Putamen (tissue), 1 donor: Measurements from ENCODE around the gene QSOX2.

Source experiments
- DNase-seq: peaks from one replicate; pipeline ENCODE4 v3.0.0-alpha.2; 2016; ENCODE audit warnings: low spot score

The QSOX2 gene

DNA sequence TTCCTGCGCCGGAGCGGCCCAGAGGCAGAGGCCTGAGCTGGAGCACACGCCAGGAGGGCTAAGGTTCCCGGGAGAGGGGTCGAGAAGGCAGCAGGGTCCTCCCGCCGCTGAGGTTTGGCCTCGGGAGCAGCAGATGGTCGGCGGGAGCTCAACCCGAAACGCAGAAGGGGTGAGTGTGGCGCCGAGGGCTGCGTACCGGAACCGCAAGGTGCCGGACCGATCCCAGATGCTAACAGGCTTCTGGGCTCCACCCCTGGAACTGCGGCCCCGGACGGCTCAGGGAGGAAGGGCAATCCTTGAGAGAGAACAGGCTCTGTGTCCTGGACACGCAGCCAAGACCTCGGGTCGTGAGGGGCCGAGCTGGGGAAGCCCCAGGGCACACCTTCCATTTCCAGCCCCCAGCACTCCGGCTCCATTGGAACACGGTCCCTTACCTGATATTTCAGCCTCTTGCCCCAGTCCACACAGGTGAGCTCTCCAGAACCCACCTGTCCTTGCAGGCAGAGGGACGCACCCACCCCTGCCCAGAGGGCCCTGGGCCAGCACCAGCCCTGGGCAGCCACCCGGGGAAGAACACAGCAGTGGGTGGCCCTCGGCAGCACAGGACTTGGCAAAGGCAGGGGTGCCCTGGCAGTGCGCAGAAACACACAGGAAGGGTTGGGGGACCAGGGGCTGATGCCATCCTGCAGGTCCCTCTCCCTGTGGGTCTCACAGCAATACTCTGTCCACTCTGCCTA is 42.0 kb downstream of the QSOX2 start:
- no peak for DNase-seq

DNA sequence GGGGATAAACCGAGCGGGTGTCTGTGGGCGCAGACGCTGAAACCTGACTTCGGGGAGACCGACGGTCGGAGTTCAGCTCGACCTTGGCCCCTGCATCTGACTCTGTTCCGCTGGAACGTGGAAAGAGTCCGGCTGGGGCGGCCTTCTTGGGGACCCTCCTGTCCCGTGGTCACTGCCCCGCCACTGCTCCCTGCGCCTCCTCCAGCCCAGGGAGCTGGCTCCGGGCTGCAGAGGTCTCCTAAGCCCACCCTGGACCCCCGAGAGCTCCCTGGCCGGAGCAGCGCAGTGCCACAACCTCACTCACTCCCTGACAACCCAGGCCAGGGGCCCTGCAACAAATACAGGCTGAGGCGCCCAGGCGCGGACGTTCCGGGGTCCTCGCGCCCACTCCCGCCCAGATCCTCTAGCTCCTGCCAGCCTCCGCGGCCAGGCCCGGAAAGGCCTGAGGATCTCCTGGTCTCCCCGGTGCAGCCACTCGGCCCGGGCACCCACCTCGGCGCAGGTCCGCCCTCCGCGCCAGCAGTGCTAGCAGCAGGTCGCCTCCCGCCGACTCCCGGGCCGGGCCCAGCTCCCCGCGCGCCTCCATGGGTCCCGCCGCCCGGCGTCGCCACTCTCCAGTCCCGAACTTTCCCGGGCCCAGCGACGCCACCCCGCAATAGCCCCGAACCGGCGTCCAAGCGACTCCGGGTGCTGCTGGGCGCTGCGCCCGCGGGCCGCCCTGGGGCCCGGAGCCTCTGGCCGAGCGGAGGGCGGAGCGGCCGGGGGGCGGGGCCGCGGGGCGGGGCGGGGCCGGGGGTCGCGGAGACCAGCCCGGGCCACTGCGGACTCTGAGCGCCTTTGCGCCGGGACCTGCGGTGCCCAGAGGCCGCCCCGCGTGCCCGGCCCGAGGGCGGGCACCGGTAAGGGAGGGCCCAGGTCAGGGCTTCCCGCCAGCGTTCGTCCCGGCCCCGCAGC is 42.9 kb downstream of the QSOX2 start:
- DNase-seq = no peak

DNA sequence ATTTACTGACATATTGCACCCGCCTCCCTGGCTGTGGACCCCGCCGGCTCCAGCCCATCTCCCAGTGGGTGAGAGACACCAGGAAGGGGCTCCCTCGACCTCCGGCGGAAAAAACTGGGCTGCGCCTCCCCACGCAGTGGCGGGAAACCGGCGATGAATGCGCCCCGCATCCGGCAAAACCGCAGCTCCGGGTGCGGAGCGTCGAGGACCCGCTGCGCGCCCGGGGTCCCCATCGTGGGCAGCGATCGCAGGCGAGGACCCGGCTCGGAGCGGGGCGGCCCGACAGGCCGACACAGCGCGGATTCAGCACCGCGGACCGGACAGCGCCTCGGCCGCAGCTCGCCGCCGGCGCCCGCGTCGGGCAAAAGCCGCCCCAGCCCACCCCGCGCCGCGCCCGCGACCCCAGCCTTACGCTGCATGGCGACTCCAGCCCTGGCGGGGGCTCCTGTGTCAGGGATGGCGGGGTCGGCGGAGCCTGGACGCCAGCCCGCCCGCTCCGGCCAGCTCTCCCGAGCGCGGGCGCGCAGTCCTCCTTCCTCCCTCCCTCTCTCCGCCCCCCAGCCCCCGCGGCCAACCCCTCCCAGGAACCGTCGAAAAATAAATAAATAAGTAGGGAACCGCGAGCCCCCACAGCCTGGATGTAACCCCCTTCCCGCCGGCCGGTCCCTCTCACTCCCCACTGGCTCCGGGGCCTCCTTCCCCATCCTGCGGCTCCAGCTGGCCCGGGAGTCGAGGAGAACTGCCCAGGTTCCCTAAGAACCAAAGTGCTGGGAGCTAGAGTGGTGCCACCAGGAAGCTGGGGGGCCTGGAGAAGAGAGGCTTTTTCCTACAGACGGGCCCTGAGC is 43.8 kb downstream of the QSOX2 start:
- DNase-seq = no peak

DNA sequence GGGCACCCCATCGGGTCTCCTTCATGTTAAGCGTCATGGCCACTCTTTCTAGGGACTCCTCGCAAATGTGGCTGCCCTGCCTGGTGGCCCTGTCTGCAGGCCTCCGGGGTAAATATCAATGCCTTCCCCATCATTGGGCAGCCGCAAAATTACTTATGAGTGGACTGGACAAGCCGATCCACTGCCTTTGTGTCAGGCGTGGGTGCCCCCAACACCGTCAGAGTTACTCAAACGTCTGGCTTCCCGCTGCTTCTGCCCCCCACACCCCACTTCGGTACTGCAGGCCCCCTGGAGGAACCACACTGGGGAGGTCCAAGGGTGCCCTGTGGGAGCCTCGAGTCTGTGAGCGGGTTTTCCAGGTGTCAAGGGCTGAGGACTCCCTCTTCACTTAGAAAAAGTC is 44.4 kb downstream of the QSOX2 start:
- DNase-seq = no peak

DNA sequence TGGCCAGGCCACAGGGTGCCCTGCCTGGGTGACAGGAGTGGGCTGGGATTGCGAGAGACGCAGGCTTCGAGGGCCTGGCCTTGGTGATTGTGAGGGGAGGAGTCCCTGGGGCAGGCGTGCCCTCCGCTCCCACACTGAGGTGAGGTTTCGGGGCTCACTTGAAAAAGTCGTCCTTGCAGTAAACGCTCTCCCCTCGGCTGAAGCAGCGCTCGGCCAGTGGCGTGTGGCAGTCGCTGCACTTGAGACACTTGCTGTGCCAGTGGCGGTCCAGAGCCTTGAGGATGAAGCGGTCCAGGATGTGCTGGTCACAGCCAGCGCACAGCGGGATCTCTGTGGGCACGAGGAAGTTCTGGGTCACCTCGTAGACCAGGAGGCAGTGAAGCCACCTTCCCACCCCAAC is 45.2 kb downstream of the QSOX2 start:
- DNase-seq = no peak

DNA sequence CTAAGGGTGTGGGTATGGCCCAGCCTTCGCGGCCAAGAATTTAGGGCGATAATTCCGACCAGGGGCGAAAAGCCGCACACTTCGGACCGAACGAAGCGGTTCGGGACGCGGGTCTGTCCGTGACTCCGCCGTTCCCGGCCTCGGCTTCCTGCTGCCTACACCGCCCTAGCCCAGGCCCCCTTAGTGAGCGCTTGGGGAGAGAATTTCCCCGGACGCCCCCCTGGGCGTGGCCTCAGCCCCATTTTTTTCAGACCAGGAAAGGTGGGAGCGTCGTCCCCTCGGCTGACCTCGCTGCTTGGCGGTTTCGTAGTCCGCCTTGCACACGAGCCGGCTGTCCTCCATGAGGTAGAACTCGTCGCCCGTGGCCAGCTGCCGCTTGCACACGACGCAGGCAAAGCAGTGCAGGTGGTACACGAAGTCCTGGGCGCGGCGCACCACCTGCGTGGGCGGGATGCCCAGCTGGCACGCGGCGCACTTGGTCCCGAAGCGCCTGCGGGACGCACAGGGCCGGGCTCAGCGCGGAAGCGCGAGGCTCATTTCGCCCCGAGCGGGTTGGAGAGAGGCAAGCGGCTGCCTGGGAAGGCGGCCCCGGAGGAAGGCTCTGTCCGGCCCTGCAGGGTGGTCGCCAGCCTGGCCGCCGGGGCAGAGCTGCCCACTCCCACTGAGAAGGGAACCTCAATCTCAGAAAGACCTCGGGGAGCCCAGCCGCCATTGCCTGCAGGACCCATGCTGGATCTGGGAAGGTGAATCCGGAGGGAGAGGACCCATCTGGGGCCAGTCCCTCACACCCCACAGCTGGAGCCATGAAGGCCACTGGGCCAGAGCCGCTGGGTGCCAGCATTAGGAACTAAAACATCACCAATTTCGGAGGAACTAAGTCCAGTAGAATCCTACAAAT is 46.0 kb downstream of the QSOX2 start:
- no peak for DNase-seq

DNA sequence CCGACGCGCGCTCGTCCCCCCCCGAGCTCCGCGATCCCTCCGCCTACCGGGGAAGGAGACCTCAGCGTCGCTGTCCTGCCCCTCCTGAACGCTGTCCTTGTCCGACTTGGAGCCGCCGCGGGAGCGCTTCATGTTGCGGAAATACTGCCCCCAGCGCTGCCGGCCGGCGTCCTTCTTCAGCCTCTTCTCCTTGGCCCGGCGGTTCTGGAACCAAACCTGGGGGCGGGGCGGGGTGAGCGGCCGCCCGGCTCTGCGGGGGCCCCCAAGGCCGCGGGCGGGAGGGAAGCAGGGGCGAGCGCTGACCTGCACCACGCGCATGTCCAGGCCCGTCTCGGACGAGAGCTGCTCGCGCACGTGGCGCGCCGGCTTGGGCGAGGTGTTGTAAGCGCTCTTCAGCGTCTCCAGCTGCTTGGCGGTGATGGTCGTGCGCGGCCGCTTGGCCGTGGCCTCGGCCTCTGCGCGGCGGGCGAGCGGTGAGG is 47.0 kb downstream of the QSOX2 start:
- no peak for DNase-seq

DNA sequence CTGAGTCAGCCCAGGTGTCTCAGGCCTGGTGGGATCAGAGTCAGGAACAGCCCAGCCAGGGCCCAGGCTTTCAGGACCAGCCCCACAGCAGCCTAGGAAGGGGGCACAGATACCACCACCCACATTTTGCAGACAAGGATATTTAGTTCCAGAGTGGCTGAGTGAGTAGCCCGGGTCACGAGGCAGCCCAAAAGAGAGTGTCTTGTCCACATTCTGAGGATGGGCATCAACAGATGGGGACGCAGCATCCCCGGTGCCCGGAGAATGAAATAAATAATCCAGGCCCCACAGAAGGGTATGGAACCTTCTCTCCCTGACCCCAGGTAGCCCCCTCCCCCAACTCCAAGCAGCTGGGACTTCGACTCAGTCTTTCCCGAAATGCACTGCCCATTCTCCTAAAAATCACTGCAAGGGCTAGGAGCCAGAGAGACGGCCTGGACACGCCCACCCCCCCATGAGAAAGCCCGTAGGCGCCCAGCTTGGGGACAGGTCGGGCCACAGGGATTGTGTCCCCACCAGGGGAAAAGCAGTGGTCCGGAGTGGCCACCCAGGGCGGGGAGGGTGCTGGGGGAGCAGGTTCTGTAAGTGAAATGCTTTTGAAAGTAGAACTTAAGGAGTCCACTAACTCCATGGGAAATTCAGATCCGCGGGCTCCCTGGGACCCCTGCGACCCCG is 47.5 kb downstream of the QSOX2 start:
- DNase-seq = no peak

DNA sequence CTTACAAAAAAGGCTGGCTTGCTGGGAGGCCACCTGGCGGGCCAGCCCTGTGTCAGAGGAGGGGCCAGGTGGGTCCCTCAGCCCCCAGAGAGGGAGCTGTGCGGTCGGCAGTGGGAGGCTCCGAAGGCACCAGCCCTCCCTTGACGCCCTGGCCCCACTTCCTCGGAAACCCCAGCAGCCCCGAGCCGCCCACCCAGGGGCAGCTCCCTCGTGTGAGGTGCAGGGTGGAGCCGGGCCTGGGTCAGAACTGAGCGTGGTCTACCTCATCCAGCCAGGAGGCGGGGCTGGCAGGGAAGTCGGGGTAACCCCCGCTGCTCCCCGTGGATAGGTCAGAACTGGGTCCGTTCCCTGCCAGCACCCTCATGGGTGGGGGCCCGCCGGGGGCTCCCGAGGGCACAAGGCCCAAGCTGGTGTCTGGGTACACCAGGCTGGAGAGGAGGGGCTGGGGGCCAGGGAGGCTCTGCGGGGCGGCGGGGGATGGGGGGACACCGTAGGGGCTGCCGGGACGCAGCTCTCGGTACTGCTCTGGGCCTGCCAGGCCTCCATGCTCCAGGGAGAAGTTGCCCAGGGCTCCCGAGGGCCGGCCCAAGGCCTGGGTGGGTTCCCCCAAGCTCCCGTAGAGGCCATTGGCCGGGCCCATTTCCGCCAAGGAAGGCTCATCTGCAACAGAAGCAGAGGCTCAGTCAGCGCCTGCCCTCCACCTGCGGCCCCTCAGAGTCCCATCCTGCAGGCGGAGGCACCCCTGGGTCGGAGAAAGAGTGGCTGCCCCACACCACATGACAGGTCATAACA is 48.3 kb downstream of the QSOX2 start:
- no peak for DNase-seq

DNA sequence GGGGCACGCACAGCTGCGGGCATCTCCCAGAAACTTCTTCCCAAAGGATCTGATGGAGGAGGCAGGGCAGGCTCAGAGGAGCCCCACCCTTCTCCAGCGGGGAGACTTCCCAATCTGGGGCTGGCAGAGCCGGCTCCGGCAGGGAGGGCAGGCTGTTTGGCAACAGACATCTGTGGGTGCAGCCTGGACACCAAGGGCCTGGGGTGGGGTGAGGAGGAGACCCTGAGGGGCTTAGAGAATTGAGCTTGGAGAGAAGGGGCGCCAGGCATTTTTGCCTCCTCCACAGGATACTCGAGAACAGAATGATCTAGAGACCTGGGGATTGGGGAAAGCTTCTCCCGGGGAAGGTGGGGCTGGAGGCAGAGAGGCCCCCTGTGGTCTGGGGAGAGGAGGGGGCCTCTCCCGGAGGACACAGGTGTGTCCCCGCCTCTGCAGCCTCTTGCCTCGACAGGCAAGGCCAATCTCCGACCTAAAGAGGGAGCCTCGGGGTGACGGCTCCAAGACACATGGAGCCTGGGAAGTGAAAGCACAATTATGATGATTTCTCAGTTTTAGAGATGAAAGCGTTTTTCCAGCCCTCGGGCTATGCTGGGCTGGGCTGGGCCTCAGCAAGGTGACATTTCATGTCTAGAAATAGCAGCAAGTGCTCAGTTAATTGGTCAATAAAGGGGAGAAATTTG is 49.1 kb downstream of the QSOX2 start:
- no peak for DNase-seq

DNA sequence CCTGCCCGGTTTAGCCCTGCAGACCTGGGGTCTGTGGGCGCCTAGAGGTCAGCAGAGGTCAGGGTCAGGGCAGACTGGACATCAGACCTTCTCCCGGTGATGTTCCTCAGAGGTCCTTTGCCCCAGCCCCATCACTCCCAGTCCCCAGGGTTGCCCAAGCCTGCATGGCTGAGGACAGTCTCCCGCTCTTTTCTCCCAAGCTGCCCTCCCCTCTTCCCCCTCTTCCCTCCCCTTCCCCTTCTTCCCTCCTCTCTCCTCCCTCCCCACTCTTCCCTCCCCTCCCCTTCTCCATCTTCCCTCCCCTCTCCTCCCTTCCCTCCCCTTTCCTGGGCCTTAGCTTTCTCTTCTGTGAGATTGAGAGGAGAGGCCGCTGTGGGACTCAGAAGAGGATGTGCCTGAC is 51.1 kb downstream of the QSOX2 start:
- no peak for DNase-seq

DNA sequence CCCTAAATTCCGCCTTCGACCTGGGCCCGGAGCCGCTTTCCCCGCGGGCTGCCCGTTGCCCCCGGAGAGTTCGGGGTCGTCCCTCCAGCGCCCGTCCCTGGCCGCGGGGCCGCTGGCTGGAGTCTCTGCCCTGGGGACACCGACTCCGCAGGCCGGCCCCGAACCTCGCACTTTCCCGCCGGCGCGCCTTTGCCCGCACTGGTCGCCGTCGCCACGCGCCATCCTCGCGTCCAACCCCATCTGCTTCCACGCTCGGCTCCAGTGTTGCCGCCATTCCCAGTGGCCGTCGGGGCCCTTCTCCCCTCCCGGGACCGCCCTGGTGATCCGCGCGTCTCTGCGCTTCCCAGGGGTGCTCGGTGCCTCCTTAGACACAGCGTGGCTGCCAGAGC is 51.7 kb downstream of the QSOX2 start:
- DNase-seq = no peak

DNA sequence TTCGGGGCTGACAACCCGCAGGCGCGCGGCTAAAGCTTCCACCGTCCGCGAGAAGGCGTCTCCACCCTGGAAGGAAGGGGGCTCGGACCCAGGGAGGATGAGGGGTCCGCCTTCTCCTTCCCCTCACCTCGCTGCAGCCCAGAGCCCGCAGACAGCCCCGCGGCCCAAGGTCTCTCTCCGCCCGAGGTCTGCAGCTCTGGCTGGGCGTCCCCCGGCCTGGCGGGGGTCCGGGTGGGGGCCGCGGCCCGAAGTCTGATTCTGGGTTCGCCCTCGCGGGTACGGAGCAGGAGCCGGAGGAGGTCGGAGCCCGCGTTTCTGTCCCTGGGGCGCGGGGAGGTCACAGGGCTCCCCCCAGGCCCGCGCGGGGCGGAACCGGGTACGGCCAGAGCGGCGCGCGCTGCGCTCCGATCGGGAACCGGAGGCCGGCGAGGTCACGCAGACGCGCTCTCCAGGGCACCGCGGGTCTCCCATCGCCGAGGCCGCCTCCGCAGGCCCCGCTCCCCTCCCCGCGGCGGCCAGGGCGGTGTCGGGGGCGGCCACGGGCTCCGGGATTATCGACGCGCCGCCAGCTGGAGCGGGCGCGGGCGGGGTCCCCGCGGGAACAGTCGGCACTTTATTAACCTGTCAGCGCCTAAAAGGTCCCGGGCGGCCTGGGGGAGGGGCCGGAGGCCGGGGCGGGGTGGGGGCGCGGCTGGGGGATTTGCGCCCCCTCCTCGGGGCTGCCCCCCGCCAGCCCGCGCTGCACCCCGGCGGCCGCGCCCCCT is 52.3 kb downstream of the QSOX2 start:
- DNase-seq = no peak

DNA sequence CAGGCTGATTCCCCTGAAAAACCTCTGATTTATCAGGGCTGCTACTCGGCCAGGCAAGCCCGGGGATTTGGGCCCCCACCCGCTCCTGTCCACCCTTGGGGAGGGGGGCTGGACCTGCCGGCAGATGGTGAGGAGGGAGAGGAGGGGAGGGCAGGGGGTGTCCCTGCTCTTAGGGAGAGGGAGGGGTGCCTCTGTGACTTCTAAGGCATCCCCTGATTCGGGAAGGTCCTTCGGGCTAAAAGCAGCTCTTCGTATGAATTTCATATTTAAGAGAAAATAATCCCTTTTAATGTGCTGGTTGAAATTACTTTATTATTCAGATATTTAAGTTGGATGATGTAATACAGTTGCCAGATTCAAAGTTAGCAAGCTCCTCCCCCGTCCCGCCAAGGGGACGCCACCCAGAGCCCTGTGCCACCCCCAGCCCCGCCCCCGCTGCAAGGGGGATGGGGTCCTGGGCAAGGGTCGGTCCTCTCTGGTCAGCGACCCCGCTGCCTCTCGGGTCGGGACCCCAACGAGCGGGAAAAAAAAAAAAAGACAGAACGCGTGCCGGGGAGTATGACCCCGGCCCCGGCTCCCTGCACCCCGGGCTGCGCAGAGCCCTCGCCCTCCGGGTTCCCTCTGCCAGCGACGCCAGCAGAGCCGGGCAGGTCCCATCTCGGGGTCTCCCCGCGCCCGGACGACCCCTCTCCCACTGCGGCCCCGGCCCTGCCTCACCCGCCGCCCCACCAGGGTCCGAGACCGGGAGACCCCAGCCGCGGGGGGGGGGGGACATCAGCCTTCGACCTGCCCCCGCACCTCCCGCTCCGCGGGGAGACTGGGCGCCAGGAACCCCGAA is 53.1 kb downstream of the QSOX2 start:
- DNase-seq = no peak

DNA sequence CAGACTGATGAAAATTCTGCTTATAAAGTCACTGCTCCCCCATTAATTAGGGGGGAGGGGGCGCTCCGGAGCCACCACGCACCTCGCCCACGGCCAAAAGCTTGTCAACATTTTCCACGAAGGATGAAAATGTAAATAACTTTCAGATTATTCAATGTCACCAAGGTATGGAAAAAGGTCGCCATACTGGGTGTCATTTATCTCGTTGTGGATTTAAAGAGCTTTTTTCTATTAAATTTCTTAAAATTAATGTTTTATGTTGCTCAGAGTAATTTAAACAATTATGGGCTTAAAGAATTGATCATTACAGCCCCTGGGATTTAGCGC is 53.7 kb downstream of the QSOX2 start:
- DNase-seq = no peak

DNA sequence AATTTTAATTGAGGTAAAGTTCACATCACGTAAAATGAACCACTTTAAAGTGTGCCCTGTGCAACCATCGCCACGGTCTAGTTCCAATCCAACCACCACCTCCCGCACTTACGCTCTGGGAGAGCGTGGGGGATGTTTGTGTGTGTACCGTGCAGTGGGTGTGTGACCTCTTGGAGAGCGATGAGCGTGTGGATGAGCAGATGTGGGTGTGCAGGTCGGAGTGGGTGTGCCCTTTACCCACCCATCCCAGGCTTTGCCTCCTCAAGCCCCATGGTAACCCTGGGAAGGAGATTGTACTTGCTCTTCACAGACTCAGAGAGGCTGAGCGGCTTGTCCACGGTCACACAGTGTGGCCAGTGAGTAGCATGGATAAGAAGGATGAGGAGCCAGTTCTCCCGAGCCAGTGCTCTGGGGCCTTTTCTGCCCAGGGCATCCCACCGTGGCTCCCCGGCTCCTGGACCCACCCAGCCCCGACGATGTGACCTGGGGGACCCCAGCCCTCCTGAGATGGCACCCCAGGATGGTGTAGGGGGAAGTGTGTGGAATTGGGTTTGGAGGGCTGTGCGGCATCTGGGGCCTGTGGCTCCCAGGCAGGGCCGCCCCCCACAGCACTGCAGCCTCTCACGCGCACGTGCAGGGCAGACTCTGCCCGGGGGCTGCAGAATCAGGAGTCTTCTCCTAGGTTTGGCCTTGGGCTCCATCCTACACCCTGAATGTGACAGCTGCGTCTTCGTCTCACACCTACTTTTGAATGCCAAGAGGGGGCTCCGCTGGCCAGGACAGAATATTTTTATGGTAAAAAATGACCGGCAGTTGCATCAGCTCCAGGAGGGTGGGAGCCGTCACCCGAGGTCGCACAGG is 54.3 kb downstream of the QSOX2 start:
- DNase-seq = no peak

DNA sequence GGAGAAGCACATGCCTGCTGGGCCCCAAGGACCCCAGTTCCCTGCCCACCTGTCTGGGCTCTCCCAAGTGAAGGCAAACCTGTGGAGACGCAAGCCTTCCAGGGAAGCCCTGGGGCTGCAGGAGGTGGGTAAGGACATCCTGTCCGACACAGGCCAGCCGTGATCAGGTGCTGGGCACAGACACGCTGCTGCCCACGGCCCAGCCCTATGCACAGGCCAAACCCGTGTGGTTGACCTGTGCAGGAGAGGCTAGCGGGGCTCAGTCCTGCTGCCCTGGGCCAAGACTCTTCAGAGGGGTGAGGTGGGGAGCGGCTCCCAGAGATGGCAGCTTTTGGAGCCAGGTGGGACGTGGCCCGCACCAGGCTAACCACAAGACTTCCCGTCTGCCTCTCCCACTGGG is 55.0 kb downstream of the QSOX2 start:
- DNase-seq = no peak
